Trophoblast cell (in vitro differentiated cells and primary cell): ENCODE data around the gene TMEM248.

Experiments used
- DNase-seq, 2 donors: peaks; one replicate each; pipeline ENCODE4 v3.0.0-alpha.2; 2016
- H2AFZ ChIP-seq: 2 replicates; pipeline ENCODE4 v1.6.1; 2013; ENCODE audit warnings: low read length, moderate library complexity, mild to moderate bottlenecking; ENCODE audit not compliant: insufficient read depth, poor library complexity
- H2AK5ac ChIP-seq: 2 replicates; pipeline ENCODE4 v1.6.1; 2013; ENCODE audit warnings: mild to moderate bottlenecking, low read length
- H2BK120ac ChIP-seq: 2 replicates; pipeline ENCODE4 v1.6.1; 2013; ENCODE audit warnings: low read length, mild to moderate bottlenecking, moderate library complexity; ENCODE audit not compliant: insufficient read depth, poor library complexity
- H2BK12ac ChIP-seq: 2 replicates; pipeline ENCODE4 v1.6.1; 2013; ENCODE audit warnings: mild to moderate bottlenecking, low read length, moderate library complexity
- H2BK5ac ChIP-seq: 2 replicates; pipeline ENCODE4 v1.6.1; 2013; ENCODE audit warnings: low read length, low read depth, moderate library complexity, mild to moderate bottlenecking; ENCODE audit not compliant: poor library complexity
- H3K14ac ChIP-seq: 2 replicates; pipeline ENCODE4 v1.6.1; 2013; ENCODE audit warnings: mild to moderate bottlenecking, low read length
- H3K18ac ChIP-seq: 2 replicates; pipeline ENCODE4 v1.6.1; 2013; ENCODE audit warnings: mild to moderate bottlenecking, low read length
- H3K23ac ChIP-seq: 2 replicates; pipeline ENCODE4 v1.6.1; 2013; ENCODE audit warnings: low read length
- H3K27ac ChIP-seq: 2 replicates; pipeline ENCODE4 v1.5.1; 2013; ENCODE audit warnings: low read depth, mild to moderate bottlenecking, inconsistent platforms, low read length, moderate library complexity
- H3K27me3 ChIP-seq: 2 replicates; pipeline ENCODE4 v1.6.1; 2013; ENCODE audit warnings: inconsistent platforms, mild to moderate bottlenecking, low read length, moderate library complexity; ENCODE audit not compliant: insufficient read depth
- H3K36me3 ChIP-seq, 2 experiments: 1 replicate in 1 of 2; 2 replicates in 1 of 2; pipeline ENCODE4 v1.6.1; 2013; ENCODE audit warnings: low read length in 2 of 2, mild to moderate bottlenecking in 2 of 2, moderate library complexity in 1 of 2; ENCODE audit not compliant: insufficient read depth in 2 of 2, control insufficient read depth in 1 of 2
- H3K4ac ChIP-seq: 2 replicates; pipeline ENCODE4 v1.6.1; 2013; ENCODE audit warnings: low read depth, mild to moderate bottlenecking, low read length, moderate library complexity
- H3K4me1 ChIP-seq, 2 experiments: 1 replicate in 1 of 2; 2 replicates in 1 of 2; pipeline ENCODE4 v1.6.1; 2013; ENCODE audit warnings: low read length in 2 of 2, mild to moderate bottlenecking in 2 of 2, moderate library complexity in 1 of 2; ENCODE audit not compliant: insufficient read depth in 2 of 2, control insufficient read depth in 1 of 2
- H3K4me2 ChIP-seq: 2 replicates; pipeline ENCODE4 v1.6.1; 2013; ENCODE audit warnings: inconsistent platforms, mild to moderate bottlenecking, low read length, moderate library complexity
- H3K4me3 ChIP-seq: 2 replicates; pipeline ENCODE4 v1.5.1; 2013; ENCODE audit warnings: mild to moderate bottlenecking, low read depth, low read length, inconsistent platforms
- H3K79me1 ChIP-seq: one replicate; pipeline ENCODE4 v1.6.1; 2013; ENCODE audit warnings: low read length
- H3K79me2 ChIP-seq: 2 replicates; pipeline ENCODE4 v1.6.1; 2013; ENCODE audit warnings: low read length, mild to moderate bottlenecking; ENCODE audit not compliant: control insufficient read depth, insufficient read depth, poor library complexity
- H3K9ac ChIP-seq: 2 replicates; pipeline ENCODE4 v1.6.1; 2013; ENCODE audit warnings: mild to moderate bottlenecking, low read length
- H3K9me3 ChIP-seq: 2 replicates; pipeline ENCODE4 v1.6.1; 2013; ENCODE audit warnings: low read depth, mild to moderate bottlenecking, control low read depth, inconsistent platforms, low read length; ENCODE audit not compliant: insufficient read depth
- H4K12ac ChIP-seq: 2 replicates; pipeline ENCODE4 v1.6.1; 2013; ENCODE audit warnings: low read depth, mild to moderate bottlenecking, low read length, moderate library complexity
- H4K8ac ChIP-seq: 2 replicates; pipeline ENCODE4 v1.6.1; 2013; ENCODE audit warnings: low read depth, mild to moderate bottlenecking, low read length, moderate library complexity
- H4K91ac ChIP-seq: one replicate; pipeline ENCODE4 v1.6.1; 2013; ENCODE audit warnings: low read depth, mild to moderate bottlenecking, low read length, moderate library complexity
- WGBS: extraction: QIAGEN DNeasy Blood & Tissue Kit; methylation state at CpG from one replicate; pipeline ENCODE4 v1.1.7; 2013; ENCODE audit warnings: missing lambda C conversion rate; ENCODE audit not compliant: insufficient read length, insufficient coverage; ENCODE audit errors: extremely low coverage; 5-methylcytosine and 5-hydroxymethylcytosine counted together

Gene TMEM248

GRCh38 chr7:66927348-66927948 is 6.4 kb downstream of the TMEM248 start:
- H4K12ac ChIP-seq, result no peak overlapping the region
- no CpG with 5 or more reads among the region's 7 CpGs for WGBS
- H3K4me3 ChIP-seq, result no peak overlapping the region
- no peak overlapping the region for H2AK5ac ChIP-seq
- H3K4me2 ChIP-seq, result no peak overlapping the region
- H2BK120ac ChIP-seq, result no peak overlapping the region
- H3K18ac ChIP-seq, result no peak overlapping the region
- no peak overlapping the region for H3K27ac ChIP-seq
- no peak overlapping the region for H4K8ac ChIP-seq
- peaks cover 4% of the 10 kb centered on the region for H3K79me2 ChIP-seq
- no peaks in the 10 kb centered on the region for H3K27me3 ChIP-seq
- no peaks in the 10 kb centered on the region for H3K4me1 ChIP-seq
- H3K9me3 ChIP-seq, result no peaks in the 10 kb centered on the region
- no peak overlapping the region for H2BK5ac ChIP-seq
- peak in 1 of 2 donors; percentile 44 for DNase-seq
- H2BK12ac ChIP-seq, result no peak overlapping the region
- H3K14ac ChIP-seq, result no peak overlapping the region
- no peak overlapping the region for H4K91ac ChIP-seq
- no peak overlapping the region for H3K9ac ChIP-seq
- no peak overlapping the region for H2AFZ ChIP-seq
- H3K23ac ChIP-seq, result no peak overlapping the region
- H3K36me3 ChIP-seq, result peaks cover 4 to 13% of the 10 kb centered on the region in 2 experiments
- H3K79me1 ChIP-seq, result peaks cover 2% of the 10 kb centered on the region
- H3K4ac ChIP-seq, result no peak overlapping the region

- Histone ChIP-seq H3K23ac (no peak overlapping the region), H3K4me1 (peaks cover 0 to 3% of the 10 kb centered on the region in 2 experiments), H3K79me1 (peaks cover 2% of the 10 kb centered on the region), H3K9ac (no peak overlapping the region), H2AK5ac (no peak overlapping the region), H3K79me2 (peaks cover 4% of the 10 kb centered on the region), H2BK5ac (no peak overlapping the region), H4K8ac (no peak overlapping the region), H3K9me3 (no peaks in the 10 kb centered on the region), H2BK120ac (no peak overlapping the region), H3K18ac (no peak overlapping the region), H4K12ac (no peak overlapping the region), H3K14ac (no peak overlapping the region), H3K4ac (peak overlapping the region; percentile 87), H3K27ac (no peak overlapping the region), H3K4me2 (no peak overlapping the region), H2BK12ac (no peak overlapping the region), H3K4me3 (no peak overlapping the region), H4K91ac (no peak overlapping the region), H3K27me3 (no peaks in the 10 kb centered on the region), H3K36me3 (peaks cover 2 to 9% of the 10 kb centered on the region in 2 experiments), H2AFZ (no peak overlapping the region)
- DNase-seq, result no peak
- WGBS, result no CpG with 5 or more reads among the region's 4 CpGs
Measured at GRCh38 chr7:66928388-66928787, 7.4 kb downstream of the TMEM248 start.

GRCh38 chr7:66929165-66929564 is 8.1 kb downstream of the TMEM248 start:
- H3K79me2 ChIP-seq, result peaks cover 4% of the 10 kb centered on the region
- no peak overlapping the region for H4K8ac ChIP-seq
- H3K36me3 ChIP-seq, result peaks cover 2 to 7% of the 10 kb centered on the region in 2 experiments
- no CpG with 5 or more reads among the region's 8 CpGs for WGBS
- no peak overlapping the region for H3K27ac ChIP-seq
- no peak overlapping the region for H3K14ac ChIP-seq
- no peak overlapping the region for H3K4me2 ChIP-seq
- H2AFZ ChIP-seq, result no peak overlapping the region
- H4K12ac ChIP-seq, result no peak overlapping the region
- DNase-seq, result no peak
- H3K9me3 ChIP-seq, result no peaks in the 10 kb centered on the region
- H3K4ac ChIP-seq, result peak overlapping the region; percentile 83
- no peak overlapping the region for H2BK5ac ChIP-seq
- no peaks in the 10 kb centered on the region for H3K27me3 ChIP-seq
- no peak overlapping the region for H3K9ac ChIP-seq
- peaks cover 2% of the 10 kb centered on the region for H3K79me1 ChIP-seq
- H3K18ac ChIP-seq, result no peak overlapping the region
- no peak overlapping the region for H2AK5ac ChIP-seq
- H3K23ac ChIP-seq, result no peak overlapping the region
- H4K91ac ChIP-seq, result no peak overlapping the region
- H2BK120ac ChIP-seq, result no peak overlapping the region
- no peak overlapping the region for H3K4me3 ChIP-seq
- no peak overlapping the region for H2BK12ac ChIP-seq
- peaks cover 0 to 3% of the 10 kb centered on the region in 2 experiments for H3K4me1 ChIP-seq

- H3K27ac ChIP-seq, result no peak overlapping the region
- peaks cover 0 to 3% of the 10 kb centered on the region in 2 experiments for H3K4me1 ChIP-seq
- no peak overlapping the region for H2AFZ ChIP-seq
- no CpG with 5 or more reads among the region's 5 CpGs for WGBS
- no peak overlapping the region for H4K91ac ChIP-seq
- H3K18ac ChIP-seq, result no peak overlapping the region
- no peak overlapping the region for H3K4me2 ChIP-seq
- H3K79me2 ChIP-seq, result peaks cover 4% of the 10 kb centered on the region
- peak overlapping the region; percentile 2 for H3K4ac ChIP-seq
- no peak overlapping the region for H3K14ac ChIP-seq
- no peaks in the 10 kb centered on the region for H3K9me3 ChIP-seq
- peaks cover 1 to 7% of the 10 kb centered on the region in 2 experiments for H3K36me3 ChIP-seq
- H2AK5ac ChIP-seq, result no peak overlapping the region
- no peak overlapping the region for H4K12ac ChIP-seq
- H3K27me3 ChIP-seq, result no peaks in the 10 kb centered on the region
- H3K4me3 ChIP-seq, result no peak overlapping the region
- H3K23ac ChIP-seq, result no peak overlapping the region
- no peak overlapping the region for H3K9ac ChIP-seq
- no peak overlapping the region for H4K8ac ChIP-seq
- no peak overlapping the region for H2BK12ac ChIP-seq
- H2BK120ac ChIP-seq, result no peak overlapping the region
- no peak overlapping the region for H2BK5ac ChIP-seq
- H3K79me1 ChIP-seq, result peaks cover 2% of the 10 kb centered on the region
- DNase-seq, result no peak
Measured at GRCh38 chr7:66929935-66930334, 8.9 kb downstream of the TMEM248 start.
